ENCODE data around the gene NDUFA6.
"Not testable (repeated sequence)": the region's sequence is repeated elsewhere in the genome, so short reads cannot be mapped to it uniquely, and the experiment has no call there.

The NDUFA6 gene

DNA sequence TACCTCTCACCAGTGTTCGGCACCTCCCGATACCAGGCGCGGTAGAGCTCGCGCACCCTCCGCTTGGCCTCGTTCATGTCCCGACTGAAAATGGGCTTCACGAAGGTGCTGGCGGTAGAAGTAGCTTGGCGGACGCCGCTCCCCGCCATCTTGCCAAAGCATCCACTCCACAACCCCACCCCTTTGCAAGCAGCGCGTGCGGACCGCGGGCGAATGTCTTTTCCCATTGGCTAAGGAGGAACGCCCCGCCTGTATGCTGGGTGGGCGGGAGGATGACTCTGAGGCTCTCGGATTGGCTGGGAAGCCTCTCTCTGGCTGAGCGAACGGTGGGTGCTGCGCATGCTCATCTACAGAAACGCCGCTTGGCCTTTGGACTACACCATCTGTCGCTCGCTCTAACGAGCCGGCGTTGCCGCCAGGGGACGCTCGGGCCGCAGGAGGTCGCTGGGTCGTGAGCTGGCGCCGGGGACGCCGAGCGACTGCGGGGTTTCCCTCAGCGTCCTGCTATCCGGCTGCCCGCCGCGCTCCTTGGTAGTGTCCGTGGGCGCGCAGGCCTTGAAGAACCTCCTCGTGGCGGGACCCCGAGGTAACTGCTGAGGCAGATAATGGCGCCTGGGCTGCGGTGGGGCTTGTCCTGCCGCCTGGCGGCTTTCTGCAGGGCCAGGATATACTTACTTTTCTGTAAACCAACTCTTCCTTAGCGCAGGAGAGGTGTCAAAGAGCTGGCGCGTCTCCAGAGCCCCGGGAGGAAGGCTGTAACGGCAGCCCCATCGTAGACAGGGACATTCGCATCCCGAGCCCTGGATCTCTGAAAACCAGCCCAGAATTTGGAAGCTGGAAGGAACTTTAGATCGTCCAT is at the start of gene NDUFA6:
TSS of gene NDUFA6 (minus strand) at position 177 of the 859 bp plus-strand sequence. CDS start at position 149, 28 bp downstream.
- peak; percentile 99 for DNase-seq (ENCODE audit: extremely low read depth, insufficient read length)
- Histone ChIP-seq H3K36me3 (ENCODE audit: control insufficient read depth, insufficient read depth, low read length) (peaks cover 1% of the 10 kb centered on the region), H3K4me3 (replicated peaks; ENCODE audit: low read depth, low read length) (peak within 1 kb of the TSS; percentile 99), H3K27me3 (replicated peaks; ENCODE audit: control insufficient read depth, insufficient read depth, low read length) (no peaks in the 10 kb centered on the region)
- TF ChIP-seq, protein P1, sequence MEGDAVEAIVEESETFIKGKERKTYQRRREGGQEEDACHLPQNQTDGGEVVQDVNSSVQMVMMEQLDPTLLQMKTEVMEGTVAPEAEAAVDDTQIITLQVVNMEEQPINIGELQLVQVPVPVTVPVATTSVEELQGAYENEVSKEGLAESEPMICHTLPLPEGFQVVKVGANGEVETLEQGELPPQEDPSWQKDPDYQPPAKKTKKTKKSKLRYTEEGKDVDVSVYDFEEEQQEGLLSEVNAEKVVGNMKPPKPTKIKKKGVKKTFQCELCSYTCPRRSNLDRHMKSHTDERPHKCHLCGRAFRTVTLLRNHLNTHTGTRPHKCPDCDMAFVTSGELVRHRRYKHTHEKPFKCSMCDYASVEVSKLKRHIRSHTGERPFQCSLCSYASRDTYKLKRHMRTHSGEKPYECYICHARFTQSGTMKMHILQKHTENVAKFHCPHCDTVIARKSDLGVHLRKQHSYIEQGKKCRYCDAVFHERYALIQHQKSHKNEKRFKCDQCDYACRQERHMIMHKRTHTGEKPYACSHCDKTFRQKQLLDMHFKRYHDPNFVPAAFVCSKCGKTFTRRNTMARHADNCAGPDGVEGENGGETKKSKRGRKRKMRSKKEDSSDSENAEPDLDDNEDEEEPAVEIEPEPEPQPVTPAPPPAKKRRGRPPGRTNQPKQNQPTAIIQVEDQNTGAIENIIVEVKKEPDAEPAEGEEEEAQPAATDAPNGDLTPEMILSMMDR (IDR thresholded peaks at IDR 0.05; ENCODE audit: insufficient read depth, low read length, poor library complexity, severe bottlenecking) = peak; percentile 99

DNA sequence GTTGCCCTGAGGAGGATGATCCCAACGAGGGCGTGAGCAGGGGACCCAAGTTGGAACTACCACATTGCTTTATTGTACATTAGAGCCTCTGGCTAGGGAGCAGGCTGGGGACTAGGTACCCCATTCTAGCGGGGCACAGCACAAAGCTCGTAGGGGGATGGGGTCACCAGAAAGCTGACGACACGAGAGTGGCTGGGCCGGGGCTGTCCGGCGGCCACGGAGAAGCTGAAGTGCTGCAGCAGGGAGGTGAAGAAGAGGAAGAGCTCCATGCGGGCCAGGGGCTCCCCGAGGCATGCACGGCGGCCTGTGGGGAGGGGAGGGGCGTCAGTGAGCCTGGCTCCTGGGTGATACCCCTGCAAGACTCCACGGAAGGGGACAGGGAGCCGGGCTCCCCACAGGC is 49.6 kb upstream of the NDUFA6 start:
- H3K27me3 ChIP-seq (replicated peaks; ENCODE audit: control insufficient read depth, insufficient read depth, low read length); H3K36me3 ChIP-seq (ENCODE audit: control insufficient read depth, insufficient read depth, low read length); H3K4me3 ChIP-seq (replicated peaks; ENCODE audit: low read depth, low read length); DNase-seq (ENCODE audit: extremely low read depth, insufficient read length): not testable (repeated sequence)

DNA sequence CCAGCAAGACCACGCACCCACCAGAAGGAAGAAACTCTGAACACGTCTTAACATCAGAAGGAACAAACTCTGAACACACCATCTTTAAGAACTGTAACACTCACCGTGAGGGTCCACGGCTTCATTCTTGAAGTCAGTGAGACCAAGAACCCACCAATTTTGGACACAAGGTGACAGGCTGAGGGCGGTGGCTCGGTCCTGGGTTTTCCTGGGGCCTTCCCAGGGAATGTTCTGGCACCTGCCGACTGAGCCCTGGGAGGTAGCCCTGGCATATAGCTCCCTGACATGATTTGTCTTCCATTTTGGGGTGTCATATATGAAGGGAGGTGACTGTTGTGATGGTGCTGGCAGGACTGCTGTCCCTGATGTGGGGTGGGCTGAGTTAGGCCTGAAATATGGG is 48.9 kb upstream of the NDUFA6 start:
- H3K4me3 ChIP-seq (replicated peaks; ENCODE audit: low read depth, low read length); DNase-seq (ENCODE audit: extremely low read depth, insufficient read length); H3K36me3 ChIP-seq (ENCODE audit: control insufficient read depth, insufficient read depth, low read length); H3K27me3 ChIP-seq (replicated peaks; ENCODE audit: control insufficient read depth, insufficient read depth, low read length): not testable (repeated sequence)

DNA sequence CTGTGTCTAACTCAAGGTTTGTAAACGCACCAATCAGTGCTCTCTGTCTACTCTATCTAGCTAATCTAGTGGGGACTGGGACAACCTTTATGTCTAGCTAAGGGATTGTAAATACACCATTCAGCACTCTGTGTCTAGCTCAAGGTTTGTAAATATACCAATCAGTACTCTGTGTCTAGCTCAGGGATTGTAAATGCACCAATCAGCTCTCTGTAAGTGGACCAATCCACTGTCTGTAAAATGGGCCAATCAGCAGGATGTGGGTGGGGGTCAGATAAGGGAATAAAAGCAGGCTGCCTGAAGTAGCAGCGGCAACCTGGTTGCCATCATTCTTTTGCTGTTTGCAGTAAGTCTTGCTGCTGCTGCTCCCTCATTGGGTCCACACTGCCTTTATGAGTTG is 48.4 kb upstream of the NDUFA6 start:
- TF ChIP-seq, protein P1 (IDR thresholded peaks at IDR 0.05; ENCODE audit: insufficient read depth, low read length, poor library complexity, severe bottlenecking) = no peak
- no peak for DNase-seq (ENCODE audit: extremely low read depth, insufficient read length)
- Histone ChIP-seq H3K36me3 (ENCODE audit: control insufficient read depth, insufficient read depth, low read length) (no peaks in the 10 kb centered on the region; the same call in 1 of the 2 replicates), H3K27me3 (replicated peaks; ENCODE audit: control insufficient read depth, insufficient read depth, low read length) (no peaks in the 10 kb centered on the region), H3K4me3 (replicated peaks; ENCODE audit: low read depth, low read length) (no peak overlapping the region)

DNA sequence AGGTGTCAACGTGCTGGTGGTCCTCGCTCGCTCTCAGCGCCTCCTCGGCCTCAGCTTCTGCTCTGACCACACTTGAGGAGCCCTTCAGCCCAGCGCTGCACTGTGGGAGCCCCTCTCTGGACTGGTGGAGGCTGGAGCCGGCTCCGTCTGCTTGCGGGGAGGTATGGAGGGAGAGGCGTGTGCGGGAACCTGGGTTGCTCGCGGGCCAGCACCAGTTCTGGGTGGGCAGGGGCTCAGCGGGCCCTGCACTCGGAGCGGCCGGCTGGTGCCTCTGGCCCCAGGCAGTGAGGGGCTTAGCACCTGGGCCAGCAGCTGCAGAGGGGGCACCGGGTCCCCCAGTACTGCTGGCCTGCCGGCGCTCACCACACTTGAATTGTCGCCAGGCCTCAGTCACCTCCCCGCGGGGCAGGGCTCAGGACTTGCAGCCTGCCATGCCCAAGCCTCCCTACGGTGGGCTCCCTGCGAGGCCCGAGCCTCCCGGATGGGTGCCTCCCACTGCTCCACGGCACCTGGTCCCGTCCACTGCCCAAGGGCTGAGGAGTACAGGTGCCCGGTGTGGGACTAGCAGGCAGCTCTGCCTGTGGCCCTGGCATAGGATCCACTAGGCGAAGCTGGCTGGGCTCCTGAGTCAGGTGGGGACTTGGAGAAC is 47.7 kb upstream of the NDUFA6 start:
- TF ChIP-seq, protein P1 (IDR thresholded peaks at IDR 0.05; ENCODE audit: insufficient read depth, low read length, poor library complexity, severe bottlenecking) = no peak
- Histone ChIP-seq H3K4me3 (replicated peaks; ENCODE audit: low read depth, low read length) (no peak overlapping the region), H3K36me3 (ENCODE audit: control insufficient read depth, insufficient read depth, low read length) (no peaks in the 10 kb centered on the region; the same call in 1 of the 2 replicates), H3K27me3 (replicated peaks; ENCODE audit: control insufficient read depth, insufficient read depth, low read length) (no peaks in the 10 kb centered on the region)
- DNase-seq (ENCODE audit: extremely low read depth, insufficient read length) = no peak

DNA sequence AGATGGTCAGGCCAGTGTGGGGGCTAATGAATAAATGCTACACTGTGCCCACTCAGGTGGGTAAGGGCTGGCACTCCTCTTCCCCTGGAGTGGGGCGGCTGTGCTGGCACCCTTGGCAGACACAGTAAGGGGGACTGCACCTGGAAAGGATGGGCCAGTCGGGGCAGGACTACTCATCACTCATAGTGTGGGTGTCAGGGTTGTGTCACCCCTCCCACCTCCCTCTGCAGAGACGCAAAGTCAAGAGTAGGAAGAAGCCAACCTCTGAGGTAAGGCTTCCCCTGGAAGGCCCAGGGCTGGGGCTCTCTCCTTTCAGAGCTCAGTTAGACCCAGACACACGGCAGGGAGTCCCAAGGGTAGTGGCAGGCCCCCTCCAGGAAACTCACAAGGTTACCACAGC is 45.1 kb upstream of the NDUFA6 start:
- DNase-seq (ENCODE audit: extremely low read depth, insufficient read length); H3K4me3 ChIP-seq (replicated peaks; ENCODE audit: low read depth, low read length); H3K36me3 ChIP-seq (ENCODE audit: control insufficient read depth, insufficient read depth, low read length); H3K27me3 ChIP-seq (replicated peaks; ENCODE audit: control insufficient read depth, insufficient read depth, low read length): not testable (repeated sequence)

Measured in GM06990 (cell line).